HepG2 (cell line): ENCODE results near the gene PHRF1. TPM values are rescaled to one million over a fixed set of nuclear protein-coding genes. Genes with fewer than 3 reads are reported as not detected.

Experiments used
- HHEX ChIP-seq: IDR thresholded peaks from 2 replicates; pipeline ENCODE4 v1.6.1; 2016; ENCODE audit warnings: control low read depth
- HMG20B ChIP-seq: conservative IDR thresholded peaks from 2 replicates; pipeline ENCODE4 v1.6.1; 2016; ENCODE audit warnings: missing genetic modification reagents, missing compliant biosample characterization
- HOXA9 ChIP-seq: sonication (generic); formaldehyde crosslinking; IDR thresholded peaks from 2 replicates; pipeline ENCODE4 v1.8.1; 2022; ENCODE audit warnings: missing genetic modification reagents, mild to moderate bottlenecking, moderate library complexity, borderline replicate concordance
- JDP2 ChIP-seq: sonication (generic); formaldehyde crosslinking; IDR thresholded peaks from 2 replicates; pipeline ENCODE4 v1.8.1; 2022; ENCODE audit warnings: missing genetic modification reagents, borderline replicate concordance
- KDM2A ChIP-seq: sonication (generic); formaldehyde crosslinking; IDR thresholded peaks from 2 replicates; pipeline ENCODE4 v1.4.0; 2020; ENCODE audit warnings: low read depth, missing genetic modification reagents, borderline replicate concordance
- PHF21A ChIP-seq: sonication (generic); formaldehyde crosslinking; IDR thresholded peaks from 2 replicates; pipeline ENCODE4 v1.5.0; 2020; ENCODE audit warnings: mild to moderate bottlenecking, missing genetic modification reagents
- RELA ChIP-seq: sonication (generic); formaldehyde crosslinking; IDR thresholded peaks from 2 replicates; pipeline ENCODE4 v1.4.0; 2020; ENCODE audit warnings: missing genetic modification reagents
- TBP ChIP-seq: sonication (generic); formaldehyde crosslinking; IDR thresholded peaks from 2 replicates; pipeline ENCODE4 v1.5.0; 2020; ENCODE audit warnings: missing genetic modification reagents
- ZNF24 ChIP-seq: fragments of 450-650 bp; IDR thresholded peaks from 2 replicates; pipeline ENCODE4 v1.6.1; 2017; ENCODE audit warnings: antibody characterized with exemption, mild to moderate bottlenecking
- ZSCAN21 ChIP-seq: sonication (generic); formaldehyde crosslinking; IDR thresholded peaks from 2 replicates; pipeline ENCODE4 v1.8.0; 2022; ENCODE audit warnings: mild to moderate bottlenecking, missing genetic modification reagents, moderate library complexity, borderline replicate concordance
- polyA plus RNA-seq, 8 experiments: library from polyadenylated mRNA; depleted of rRNA in 3 of 8; stranded (reverse) in 7 of 8; unstranded in 1 of 8; fragments of >200 nt; fragmentation: Illumina TruSeq in 4 of 8; extraction: Trizol in 4 of 8; gene quantifications; 2 replicates each; pipeline versions ENCODE4 v1.2.1 to v1.2.3, GENCODE V29; 2011 to 2016; ENCODE audit warnings: low read depth in 4 of 8, missing spikeins in 1 of 8, mixed read lengths in 1 of 8; ENCODE audit not compliant: insufficient read depth in 1 of 8
- total RNA-seq, 5 experiments: library from RNA; depleted of rRNA; stranded (reverse); fragments of >200 nt; fragmentation: Illumina TruSeq; extraction: Trizol; gene quantifications; 2 replicates each; pipeline ENCODE4 v1.2.3, GENCODE V29; 2016; ENCODE audit warnings: low read depth in 1 of 5
- TF ChIP-seq, protein P1 (sequence below): sonication (generic); formaldehyde crosslinking; IDR thresholded peaks from 2 replicates; pipeline ENCODE4 v1.4.0; 2020; ENCODE audit warnings: mild to moderate bottlenecking, missing genetic modification reagents
- TF ChIP-seq, protein P2 (sequence below): sonication (generic); formaldehyde crosslinking; IDR thresholded peaks from 2 replicates; pipeline ENCODE4 v1.5.1; 2020; ENCODE audit warnings: missing genetic modification reagents, mild to moderate bottlenecking, borderline replicate concordance
- TF ChIP-seq, protein P3 (sequence below): sonication (generic); formaldehyde crosslinking; conservative IDR thresholded peaks from 2 replicates; pipeline ENCODE4 v1.4.0; 2020; ENCODE audit warnings: missing genetic modification reagents
- TF ChIP-seq, protein P4 (sequence below): sonication (generic); formaldehyde crosslinking; IDR thresholded peaks from 2 replicates; pipeline ENCODE4 v1.5.1; 2020; ENCODE audit warnings: mild to moderate bottlenecking, missing genetic modification reagents, moderate library complexity
- TF ChIP-seq, protein P5 (sequence below): sonication (generic); formaldehyde crosslinking; IDR thresholded peaks from 2 replicates; pipeline ENCODE4 v1.4.0; 2020; ENCODE audit warnings: low read depth, mild to moderate bottlenecking, missing genetic modification reagents

The PHRF1 gene
- total and polyA plus RNA-seq, 2 of the 13 experiments (the other 11 are each of a cell fraction or from before 2014, with no cell fraction given): 8.2 to 16.7 TPM

DNA sequence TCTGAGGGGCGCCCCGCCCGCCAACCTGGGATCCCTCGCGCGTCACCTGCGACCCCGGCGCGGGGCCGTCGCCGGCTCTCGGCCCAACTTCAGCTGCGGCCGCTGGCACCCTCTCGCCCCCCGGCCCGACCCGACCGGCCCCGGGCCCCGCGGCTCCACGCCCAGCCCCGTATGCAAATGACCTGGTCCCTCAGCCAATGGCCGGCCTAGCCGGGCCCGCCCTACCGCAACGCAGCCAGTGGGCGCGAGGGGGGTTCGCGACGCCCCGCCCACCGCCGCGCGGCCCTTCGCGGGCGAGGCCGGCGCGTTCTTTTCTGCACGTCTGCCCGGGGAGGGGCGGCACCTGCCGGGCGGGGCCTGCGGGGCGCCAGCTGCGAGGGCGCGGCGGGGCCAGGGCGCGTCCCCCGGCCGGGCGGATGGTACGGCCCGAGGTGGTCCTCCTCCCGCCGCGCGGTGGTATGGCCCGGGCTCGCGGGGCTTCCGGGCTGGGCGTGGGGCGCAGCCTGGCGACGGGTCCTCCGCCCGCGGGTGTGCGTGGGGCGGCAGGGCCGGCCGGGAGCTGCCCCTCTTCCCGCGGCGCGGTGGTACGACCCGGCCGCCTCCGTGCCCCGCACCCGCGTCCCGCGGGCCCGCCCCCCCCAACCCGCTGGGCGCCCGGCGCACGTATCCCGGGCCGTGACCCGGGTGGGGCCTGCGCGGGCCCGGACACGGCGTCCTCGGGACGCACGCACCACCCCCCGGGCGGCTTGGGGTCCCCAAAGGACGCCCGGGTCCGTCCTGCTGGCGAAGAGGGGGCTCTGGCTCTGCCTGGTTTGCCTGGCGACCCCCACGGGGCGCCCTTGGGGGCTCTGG, 7.7 kb upstream of the PHRF1 start (continued):
- TF ChIP-seq, protein P1, sequence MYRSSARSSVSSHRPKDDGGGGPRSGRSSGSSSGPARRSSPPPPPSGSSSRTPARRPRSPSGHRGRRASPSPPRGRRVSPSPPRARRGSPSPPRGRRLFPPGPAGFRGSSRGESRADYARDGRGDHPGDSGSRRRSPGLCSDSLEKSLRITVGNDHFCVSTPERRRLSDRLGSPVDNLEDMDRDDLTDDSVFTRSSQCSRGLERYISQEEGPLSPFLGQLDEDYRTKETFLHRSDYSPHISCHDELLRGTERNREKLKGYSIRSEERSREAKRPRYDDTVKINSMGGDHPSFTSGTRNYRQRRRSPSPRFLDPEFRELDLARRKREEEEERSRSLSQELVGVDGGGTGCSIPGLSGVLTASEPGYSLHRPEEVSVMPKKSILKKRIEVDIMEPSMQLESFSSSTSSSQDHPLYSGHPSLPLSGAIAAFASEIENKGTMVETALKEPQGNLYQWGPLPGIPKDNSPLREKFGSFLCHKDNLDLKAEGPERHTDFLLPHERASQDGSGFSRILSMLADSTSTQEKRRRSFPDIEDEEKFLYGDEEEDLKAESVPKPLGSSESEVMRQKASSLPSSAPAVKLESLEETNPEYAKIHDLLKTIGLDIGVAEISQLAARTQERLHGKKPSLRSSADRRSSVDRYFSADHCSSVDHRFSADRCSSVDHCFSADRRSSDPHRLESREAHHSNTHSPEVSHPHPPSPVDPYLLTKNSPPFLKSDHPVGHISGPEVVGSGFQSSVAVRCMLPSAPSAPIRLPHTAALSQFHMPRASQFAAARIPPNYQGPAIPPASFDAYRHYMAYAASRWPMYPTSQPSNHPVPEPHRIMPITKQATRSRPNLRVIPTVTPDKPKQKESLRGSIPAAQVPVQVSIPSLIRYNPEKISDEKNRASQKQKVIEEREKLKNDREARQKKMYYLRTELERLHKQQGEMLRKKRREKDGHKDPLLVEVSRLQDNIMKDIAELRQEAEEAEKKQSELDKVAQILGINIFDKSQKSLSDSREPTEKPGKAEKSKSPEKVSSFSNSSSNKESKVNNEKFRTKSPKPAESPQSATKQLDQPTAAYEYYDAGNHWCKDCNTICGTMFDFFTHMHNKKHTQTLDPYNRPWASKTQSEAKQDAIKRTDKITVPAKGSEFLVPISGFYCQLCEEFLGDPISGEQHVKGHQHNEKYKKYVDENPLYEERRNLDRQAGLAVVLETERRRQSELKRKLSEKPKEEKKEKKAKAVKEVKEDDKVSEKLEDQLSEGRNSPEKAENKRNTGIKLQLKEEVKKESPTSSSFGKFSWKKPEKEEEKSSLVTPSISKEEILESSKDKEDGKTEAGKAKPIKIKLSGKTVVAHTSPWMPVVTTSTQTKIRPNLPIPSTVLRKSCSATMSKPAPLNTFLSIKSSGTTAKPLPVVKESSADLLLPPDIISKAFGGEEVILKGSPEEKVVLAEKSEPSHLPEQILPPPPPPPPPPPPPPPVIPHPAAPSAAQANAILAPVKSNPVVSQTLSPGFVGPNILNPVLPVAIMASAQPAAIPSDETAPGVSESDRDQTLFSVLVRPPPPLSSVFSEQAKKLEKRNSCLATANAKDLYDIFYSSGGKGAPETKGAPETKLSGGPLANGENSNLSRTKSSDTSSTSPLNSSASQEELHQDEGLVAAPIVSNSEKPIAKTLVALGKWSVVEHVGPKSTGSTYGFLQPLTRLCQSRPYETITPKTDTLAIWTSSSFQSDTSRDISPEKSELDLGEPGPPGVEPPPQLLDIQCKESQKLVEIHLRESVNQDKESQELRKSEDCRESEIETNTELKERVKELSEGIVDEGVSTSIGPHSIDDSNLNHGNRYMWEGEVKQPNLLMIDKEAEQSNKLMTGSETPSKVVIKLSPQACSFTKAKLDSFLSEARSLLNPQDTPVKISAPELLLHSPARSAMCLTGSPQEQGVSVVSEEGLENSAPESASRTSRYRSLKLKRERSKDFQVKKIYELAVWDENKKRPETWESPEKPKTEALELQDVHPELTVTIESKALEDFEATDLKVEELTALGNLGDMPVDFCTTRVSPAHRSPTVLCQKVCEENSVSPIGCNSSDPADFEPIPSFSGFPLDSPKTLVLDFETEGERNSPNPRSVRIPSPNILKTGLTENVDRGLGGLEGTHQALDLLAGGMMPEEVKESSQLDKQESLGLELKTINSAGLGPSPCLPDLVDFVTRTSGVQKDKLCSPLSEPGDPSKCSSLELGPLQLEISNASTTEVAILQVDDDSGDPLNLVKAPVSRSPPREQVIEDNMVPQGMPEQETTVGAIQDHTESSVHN (CRISPR knock-in tag): no peak
- TF ChIP-seq, protein P2, sequence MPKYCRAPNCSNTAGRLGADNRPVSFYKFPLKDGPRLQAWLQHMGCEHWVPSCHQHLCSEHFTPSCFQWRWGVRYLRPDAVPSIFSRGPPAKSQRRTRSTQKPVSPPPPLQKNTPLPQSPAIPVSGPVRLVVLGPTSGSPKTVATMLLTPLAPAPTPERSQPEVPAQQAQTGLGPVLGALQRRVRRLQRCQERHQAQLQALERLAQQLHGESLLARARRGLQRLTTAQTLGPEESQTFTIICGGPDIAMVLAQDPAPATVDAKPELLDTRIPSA (CRISPR knock-in tag): no peak
- TF ChIP-seq KDM2A (CRISPR knock-in tag) (no peak), HMG20B (CRISPR knock-in tag) (no peak), ZSCAN21 (no peak; the same call in 1 of the 2 replicates), HHEX (CRISPR knock-in tag) (no peak), HOXA9 (no peak), JDP2 (CRISPR knock-in tag) (no peak), TBP (CRISPR knock-in tag) (no peak), PHF21A (CRISPR knock-in tag) (peak; percentile 34; the same call in 1 of the 2 replicates), ZNF24 (no peak), RELA (CRISPR knock-in tag) (no peak)
- TF ChIP-seq, protein P3, sequence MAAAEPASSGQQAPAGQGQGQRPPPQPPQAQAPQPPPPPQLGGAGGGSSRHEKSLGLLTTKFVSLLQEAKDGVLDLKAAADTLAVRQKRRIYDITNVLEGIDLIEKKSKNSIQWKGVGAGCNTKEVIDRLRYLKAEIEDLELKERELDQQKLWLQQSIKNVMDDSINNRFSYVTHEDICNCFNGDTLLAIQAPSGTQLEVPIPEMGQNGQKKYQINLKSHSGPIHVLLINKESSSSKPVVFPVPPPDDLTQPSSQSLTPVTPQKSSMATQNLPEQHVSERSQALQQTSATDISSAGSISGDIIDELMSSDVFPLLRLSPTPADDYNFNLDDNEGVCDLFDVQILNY (CRISPR knock-in tag): 0 out of 2 replicates have a peak, but pooled peaks have one; percentile 7
- TF ChIP-seq, protein P4, sequence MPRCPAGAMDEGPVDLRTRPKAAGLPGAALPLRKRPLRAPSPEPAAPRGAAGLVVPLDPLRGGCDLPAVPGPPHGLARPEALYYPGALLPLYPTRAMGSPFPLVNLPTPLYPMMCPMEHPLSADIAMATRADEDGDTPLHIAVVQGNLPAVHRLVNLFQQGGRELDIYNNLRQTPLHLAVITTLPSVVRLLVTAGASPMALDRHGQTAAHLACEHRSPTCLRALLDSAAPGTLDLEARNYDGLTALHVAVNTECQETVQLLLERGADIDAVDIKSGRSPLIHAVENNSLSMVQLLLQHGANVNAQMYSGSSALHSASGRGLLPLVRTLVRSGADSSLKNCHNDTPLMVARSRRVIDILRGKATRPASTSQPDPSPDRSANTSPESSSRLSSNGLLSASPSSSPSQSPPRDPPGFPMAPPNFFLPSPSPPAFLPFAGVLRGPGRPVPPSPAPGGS (CRISPR knock-in tag): no peak; the same call in 1 of the 2 replicates
- TF ChIP-seq, protein P5, sequence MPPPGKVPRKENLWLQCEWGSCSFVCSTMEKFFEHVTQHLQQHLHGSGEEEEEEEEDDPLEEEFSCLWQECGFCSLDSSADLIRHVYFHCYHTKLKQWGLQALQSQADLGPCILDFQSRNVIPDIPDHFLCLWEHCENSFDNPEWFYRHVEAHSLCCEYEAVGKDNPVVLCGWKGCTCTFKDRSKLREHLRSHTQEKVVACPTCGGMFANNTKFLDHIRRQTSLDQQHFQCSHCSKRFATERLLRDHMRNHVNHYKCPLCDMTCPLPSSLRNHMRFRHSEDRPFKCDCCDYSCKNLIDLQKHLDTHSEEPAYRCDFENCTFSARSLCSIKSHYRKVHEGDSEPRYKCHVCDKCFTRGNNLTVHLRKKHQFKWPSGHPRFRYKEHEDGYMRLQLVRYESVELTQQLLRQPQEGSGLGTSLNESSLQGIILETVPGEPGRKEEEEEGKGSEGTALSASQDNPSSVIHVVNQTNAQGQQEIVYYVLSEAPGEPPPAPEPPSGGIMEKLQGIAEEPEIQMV (CRISPR knock-in tag): peak; percentile 5; the same call in 1 of the 2 replicates
